H9 (cell line): Measurements from ENCODE around the gene AQP3. TPM values are rescaled to one million over a fixed set of nuclear protein-coding genes. Genes with fewer than 3 reads are reported as not detected.

ENCODE experiments used
- DNase-seq: peaks from one replicate; pipeline ENCODE4 v3.0.0-alpha.2; 2017
- H2AFZ ChIP-seq: one replicate; pipeline ENCODE4 v1.6.1; 2013; ENCODE audit warnings: mild to moderate bottlenecking, low read length, control low read depth, moderate library complexity
- H2AK5ac ChIP-seq: 2 replicates; pipeline ENCODE4 v1.6.1; 2013; ENCODE audit warnings: low read length, control low read depth, mixed read lengths; ENCODE audit not compliant: insufficient read length
- H2BK120ac ChIP-seq: one replicate; pipeline ENCODE4 v1.6.1; 2013; ENCODE audit warnings: low read depth, mild to moderate bottlenecking, low read length, control low read depth, inconsistent platforms; ENCODE audit not compliant: poor library complexity, severe bottlenecking
- H2BK12ac ChIP-seq: 2 replicates; pipeline ENCODE4 v1.6.1; 2013; ENCODE audit warnings: low read length, control low read depth, mixed read lengths, low read depth; ENCODE audit not compliant: insufficient read length
- H2BK15ac ChIP-seq: 2 replicates; pipeline ENCODE4 v1.6.1; 2013; ENCODE audit warnings: low read depth, low read length, control low read depth
- H2BK20ac ChIP-seq: one replicate; pipeline ENCODE4 v1.6.1; 2013; ENCODE audit warnings: low read depth, mild to moderate bottlenecking, low read length, control low read depth, inconsistent platforms; ENCODE audit not compliant: poor library complexity, severe bottlenecking
- H2BK5ac ChIP-seq: 2 replicates; pipeline ENCODE4 v1.6.1; 2013; ENCODE audit warnings: low read length, control low read depth, mixed read lengths; ENCODE audit not compliant: insufficient read length
- H3K14ac ChIP-seq: 2 replicates; pipeline ENCODE4 v1.6.1; 2013; ENCODE audit warnings: low read length, control low read depth; ENCODE audit not compliant: insufficient read depth
- H3K18ac ChIP-seq: 2 replicates; pipeline ENCODE4 v1.6.1; 2013; ENCODE audit warnings: low read depth, mild to moderate bottlenecking, mixed read lengths, low read length, control low read depth; ENCODE audit not compliant: insufficient read length
- H3K23ac ChIP-seq: 2 replicates; pipeline ENCODE4 v1.6.1; 2013; ENCODE audit warnings: low read length, control low read depth, mixed read lengths, low read depth; ENCODE audit not compliant: insufficient read length
- H3K23me2 ChIP-seq: 2 replicates; pipeline ENCODE4 v1.6.1; 2013; ENCODE audit warnings: low read depth, mild to moderate bottlenecking, mixed read lengths, low read length, control low read depth; ENCODE audit not compliant: insufficient read length, poor library complexity, severe bottlenecking
- H3K27ac ChIP-seq: 2 replicates; pipeline ENCODE4 v1.5.1; 2013; ENCODE audit warnings: low read length, control low read depth, mixed read lengths, low read depth; ENCODE audit not compliant: insufficient read length
- H3K27me3 ChIP-seq: 2 replicates; pipeline ENCODE4 v1.6.1; 2013; ENCODE audit warnings: low read length, control low read depth, inconsistent platforms; ENCODE audit not compliant: insufficient read depth
- H3K4ac ChIP-seq: 2 replicates; pipeline ENCODE4 v1.6.1; 2013; ENCODE audit warnings: low read depth, mild to moderate bottlenecking, control low read depth, inconsistent platforms, low read length, moderate library complexity
- H3K4me1 ChIP-seq: 2 replicates; pipeline ENCODE4 v1.6.1; 2013; ENCODE audit warnings: low read length, control low read depth, inconsistent platforms; ENCODE audit not compliant: insufficient read depth
- H3K4me2 ChIP-seq: 2 replicates; pipeline ENCODE4 v1.6.1; 2013; ENCODE audit warnings: low read length, control low read depth, mixed read lengths; ENCODE audit not compliant: insufficient read length, insufficient read depth
- H3K56ac ChIP-seq: 2 replicates; pipeline ENCODE4 v1.6.1; 2013; ENCODE audit warnings: low read depth, mild to moderate bottlenecking, mixed read lengths, low read length, control low read depth; ENCODE audit not compliant: insufficient read length
- H3K79me1 ChIP-seq: 2 replicates; pipeline ENCODE4 v1.6.1; 2013; ENCODE audit warnings: low read depth, mild to moderate bottlenecking, moderate library complexity, low read length, control low read depth, inconsistent platforms; ENCODE audit not compliant: insufficient read depth, poor library complexity, severe bottlenecking
- H3K79me2 ChIP-seq: 2 replicates; pipeline ENCODE4 v1.6.1; 2013; ENCODE audit warnings: low read length, control low read depth, inconsistent platforms; ENCODE audit not compliant: insufficient read depth
- H3K9ac ChIP-seq: 2 replicates; pipeline ENCODE4 v1.6.1; 2013; ENCODE audit warnings: low read length, control low read depth, mixed read lengths; ENCODE audit not compliant: insufficient read length; ENCODE audit errors: extremely low read depth
- H3K9me3 ChIP-seq: one replicate; pipeline ENCODE4 v1.6.1; 2013; ENCODE audit warnings: low read depth, low read length, inconsistent platforms; ENCODE audit not compliant: control insufficient read depth
- H3T11ph ChIP-seq: one replicate; pipeline ENCODE4 v1.6.1; 2013; ENCODE audit warnings: mild to moderate bottlenecking, low read length, control low read depth, inconsistent platforms
- H4K20me1 ChIP-seq: one replicate; pipeline ENCODE4 v1.6.1; 2013; ENCODE audit not compliant: control insufficient read depth, insufficient read length, insufficient read depth
- H4K5ac ChIP-seq: 2 replicates; pipeline ENCODE4 v1.6.1; 2013; ENCODE audit warnings: low read depth, mild to moderate bottlenecking, mixed read lengths, low read length, control low read depth; ENCODE audit not compliant: insufficient read length
- H4K8ac ChIP-seq: replicated peaks from 2 replicates; pipeline ENCODE4 v1.6.1; 2013; ENCODE audit warnings: low read length, control low read depth, mixed read lengths, low read depth; ENCODE audit not compliant: insufficient read length
- H4K91ac ChIP-seq: 2 replicates; pipeline ENCODE4 v1.6.1; 2013; ENCODE audit warnings: low read depth, mild to moderate bottlenecking, moderate library complexity, mixed read lengths, low read length, control low read depth; ENCODE audit not compliant: insufficient read length
- H3K27ac Mint-ChIP-seq, 3 experiments: 2 replicates in 2 of 3; 3 replicates in 1 of 3; pipeline ENCODE4 v1.8.0; 2020 to 2021; ENCODE audit warnings: mixed read lengths in 3 of 3, mild to moderate bottlenecking in 1 of 3, moderate library complexity in 1 of 3
- H3K27me3 Mint-ChIP-seq: 2 replicates; pipeline ENCODE4 v1.8.0; 2021; ENCODE audit warnings: low read depth, mild to moderate bottlenecking, moderate library complexity, mixed read lengths
- H3K36me3 Mint-ChIP-seq, 3 experiments: 2 replicates in 2 of 3; 3 replicates in 1 of 3; pipeline ENCODE4 v1.8.0; 2020 to 2021; ENCODE audit warnings: low read depth in 3 of 3, mixed read lengths in 3 of 3; ENCODE audit not compliant: insufficient read depth in 1 of 3
- H3K4me1 Mint-ChIP-seq, 2 experiments: 2 replicates each; pipeline ENCODE4 v1.8.0; 2020; ENCODE audit warnings: mixed read lengths in 2 of 2
- H3K4me3 Mint-ChIP-seq, 2 experiments: 2 replicates in 1 of 2; 3 replicates in 1 of 2; pipeline ENCODE4 v1.8.0; 2020 to 2021; ENCODE audit warnings: mild to moderate bottlenecking in 2 of 2, mixed read lengths in 2 of 2, moderate library complexity in 1 of 2
- H3K9me3 Mint-ChIP-seq, 2 experiments: 2 replicates in 1 of 2; 3 replicates in 1 of 2; pipeline ENCODE4 v1.8.0; 2020; ENCODE audit warnings: mild to moderate bottlenecking in 2 of 2, mixed read lengths in 2 of 2, moderate library complexity in 1 of 2
- WGBS: extraction: QIAGEN DNeasy Blood & Tissue Kit; methylation state at CpG from one replicate; pipeline ENCODE4 v1.1.7; 2013; ENCODE audit warnings: missing lambda C conversion rate, low lambda C conversion rate, mixed read lengths; ENCODE audit not compliant: insufficient read length; ENCODE audit errors: extremely low coverage; 5-methylcytosine and 5-hydroxymethylcytosine counted together
- total RNA-seq: library from RNA; stranded (reverse); gene quantifications from 2 replicates; pipeline ENCODE4 v1.2.1, GENCODE V29; 2021
- TF ChIP-seq, protein P1 (sequence below): fragments of 200-600 bp; sonication (generic); conservative IDR thresholded peaks from 3 replicates; pipeline ENCODE4 v1.8.0; 2021; ENCODE audit warnings: antibody characterized with exemption, mild to moderate bottlenecking

Gene AQP3
- total RNA-seq, 1 experiment from 2014 or later = 1.6 TPM

DNA sequence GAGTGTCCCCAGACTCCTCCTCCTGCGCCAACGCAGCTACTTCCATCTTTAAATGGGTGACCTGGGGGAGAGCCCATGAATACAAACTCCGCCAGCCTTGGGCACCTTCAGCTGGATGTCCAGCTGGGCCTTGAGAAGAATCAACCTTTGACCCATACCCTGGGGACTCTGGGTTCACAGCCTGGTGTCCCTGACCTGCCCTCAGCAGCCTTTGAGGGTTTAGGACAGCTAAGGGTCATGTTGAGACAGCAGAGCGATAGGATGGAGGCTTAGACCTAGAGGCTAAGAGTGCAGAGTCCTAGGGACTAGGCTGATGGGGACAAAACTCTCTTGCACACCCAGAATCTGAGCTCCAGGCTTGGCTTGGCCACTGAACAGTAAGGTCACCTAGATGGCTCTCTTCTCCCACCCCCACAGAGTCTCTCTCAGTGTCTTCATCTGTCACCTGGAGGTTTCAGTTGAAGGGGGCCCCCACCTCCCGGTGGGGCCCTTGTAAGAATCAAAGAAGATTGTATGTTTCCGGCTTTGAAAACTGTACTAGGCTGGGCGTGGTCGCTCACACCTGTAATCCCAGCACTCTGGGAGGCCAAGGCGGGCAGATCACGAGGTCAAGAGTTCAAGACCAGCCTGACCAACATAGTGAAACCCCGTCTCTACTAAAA lies 6.7 kb upstream of the AQP3 start:
- Mint-ChIP-seq H3K27ac (no peak overlapping the region), H3K9me3 (no peaks in the 10 kb centered on the region), H3K36me3 (no peaks in the 10 kb centered on the region), H3K4me3 (no peak overlapping the region), H3K4me1 (peaks cover 12 to 13% of the 10 kb centered on the region in 2 experiments), H3K27me3 (peaks cover 7% of the 10 kb centered on the region)
- H3T11ph ChIP-seq = no peak overlapping the region
- no peak overlapping the region for H3K4me2 ChIP-seq
- H3K56ac ChIP-seq = no peak overlapping the region
- H4K5ac ChIP-seq = no peak overlapping the region
- no peaks in the 10 kb centered on the region for H3K23me2 ChIP-seq
- H3K14ac ChIP-seq = no peak overlapping the region
- no peak overlapping the region for H2AK5ac ChIP-seq
- H2BK15ac ChIP-seq = no peak overlapping the region
- H2AFZ ChIP-seq = no peak overlapping the region
- no peak overlapping the region for H3K23ac ChIP-seq
- H4K91ac ChIP-seq = no peak overlapping the region
- no CpG with 5 or more reads among the region's 11 CpGs for WGBS
- no peaks in the 10 kb centered on the region for H3K4me1 ChIP-seq
- no peak for DNase-seq
- no peak overlapping the region for H3K9ac ChIP-seq
- H3K9me3 ChIP-seq = no peaks in the 10 kb centered on the region
- H2BK12ac ChIP-seq = no peak overlapping the region
- H3K27me3 ChIP-seq = no peaks in the 10 kb centered on the region
- H2BK120ac ChIP-seq = no peak overlapping the region
- no peaks in the 10 kb centered on the region for H4K20me1 ChIP-seq
- no peak overlapping the region for H3K18ac ChIP-seq
- TF ChIP-seq, protein P1, sequence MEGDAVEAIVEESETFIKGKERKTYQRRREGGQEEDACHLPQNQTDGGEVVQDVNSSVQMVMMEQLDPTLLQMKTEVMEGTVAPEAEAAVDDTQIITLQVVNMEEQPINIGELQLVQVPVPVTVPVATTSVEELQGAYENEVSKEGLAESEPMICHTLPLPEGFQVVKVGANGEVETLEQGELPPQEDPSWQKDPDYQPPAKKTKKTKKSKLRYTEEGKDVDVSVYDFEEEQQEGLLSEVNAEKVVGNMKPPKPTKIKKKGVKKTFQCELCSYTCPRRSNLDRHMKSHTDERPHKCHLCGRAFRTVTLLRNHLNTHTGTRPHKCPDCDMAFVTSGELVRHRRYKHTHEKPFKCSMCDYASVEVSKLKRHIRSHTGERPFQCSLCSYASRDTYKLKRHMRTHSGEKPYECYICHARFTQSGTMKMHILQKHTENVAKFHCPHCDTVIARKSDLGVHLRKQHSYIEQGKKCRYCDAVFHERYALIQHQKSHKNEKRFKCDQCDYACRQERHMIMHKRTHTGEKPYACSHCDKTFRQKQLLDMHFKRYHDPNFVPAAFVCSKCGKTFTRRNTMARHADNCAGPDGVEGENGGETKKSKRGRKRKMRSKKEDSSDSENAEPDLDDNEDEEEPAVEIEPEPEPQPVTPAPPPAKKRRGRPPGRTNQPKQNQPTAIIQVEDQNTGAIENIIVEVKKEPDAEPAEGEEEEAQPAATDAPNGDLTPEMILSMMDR = no peak
- H3K79me1 ChIP-seq = no peaks in the 10 kb centered on the region
- H4K8ac ChIP-seq = no peak overlapping the region
- no peak overlapping the region for H2BK5ac ChIP-seq
- no peak overlapping the region for H3K27ac ChIP-seq
- H3K79me2 ChIP-seq = no peaks in the 10 kb centered on the region
- no peak overlapping the region for H3K4ac ChIP-seq
- H2BK20ac ChIP-seq = no peak overlapping the region
